NCI-H446 (cell line): ENCODE measurements around the gene GLIS1.

ENCODE experiments used
- DNase-seq, 2 experiments: peaks; one replicate each; lab custom pipeline; 2025; lab: John Stamatoyannopoulos, UW

The GLIS1 gene

DNA sequence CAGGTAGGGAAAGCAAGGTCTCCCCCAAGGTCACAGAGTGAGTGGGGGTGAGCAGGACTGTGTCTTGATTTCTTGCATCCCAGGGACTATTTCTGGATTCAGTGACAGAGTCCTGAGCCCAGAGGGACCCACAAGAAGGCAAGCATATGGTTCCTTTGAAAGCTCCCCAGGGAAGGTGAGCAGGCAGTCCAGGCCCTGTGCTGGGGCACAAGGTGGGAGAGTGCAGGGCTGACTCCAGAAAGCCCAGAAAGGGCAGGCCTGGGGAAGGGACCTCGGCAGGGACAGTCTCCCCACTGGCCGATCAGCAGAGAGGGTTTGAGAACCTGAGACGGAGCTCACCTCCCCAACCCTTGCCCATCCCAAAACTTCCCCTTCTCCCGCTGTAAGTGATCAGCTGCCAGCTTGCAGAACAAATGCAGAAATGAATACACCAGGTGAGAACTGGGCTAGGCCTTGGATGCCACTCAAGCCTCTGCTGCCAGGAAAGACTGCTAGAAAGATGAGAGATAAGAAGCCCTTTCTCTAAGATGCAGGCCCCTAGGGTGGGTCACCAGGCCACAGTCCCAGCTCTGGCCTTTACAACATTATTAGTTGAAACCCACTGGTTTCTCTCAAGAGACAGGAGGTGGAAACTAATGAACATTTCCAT lies 121.0 kb downstream of the GLIS1 start:
- DNase-seq = no peak

DNA sequence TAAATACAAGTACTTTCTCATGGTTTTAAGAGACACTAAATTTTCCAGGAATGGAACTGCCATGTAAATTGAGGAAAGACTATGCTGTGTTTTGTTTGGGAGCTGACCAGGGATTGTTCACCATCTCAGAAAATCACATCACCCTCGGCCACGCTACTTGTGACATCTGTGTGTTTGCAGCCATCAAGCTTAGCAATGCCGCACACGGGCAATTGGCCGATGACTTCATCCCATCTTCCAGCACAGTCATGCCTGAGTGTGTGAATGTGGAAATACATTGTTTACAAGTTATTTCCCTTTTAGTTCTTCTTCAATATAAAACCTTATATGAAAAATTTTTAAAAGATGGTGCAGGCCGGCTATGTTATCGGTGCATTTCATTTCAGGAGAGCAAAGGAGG lies 121.6 kb downstream of the GLIS1 start:
- DNase-seq = no peak

DNA sequence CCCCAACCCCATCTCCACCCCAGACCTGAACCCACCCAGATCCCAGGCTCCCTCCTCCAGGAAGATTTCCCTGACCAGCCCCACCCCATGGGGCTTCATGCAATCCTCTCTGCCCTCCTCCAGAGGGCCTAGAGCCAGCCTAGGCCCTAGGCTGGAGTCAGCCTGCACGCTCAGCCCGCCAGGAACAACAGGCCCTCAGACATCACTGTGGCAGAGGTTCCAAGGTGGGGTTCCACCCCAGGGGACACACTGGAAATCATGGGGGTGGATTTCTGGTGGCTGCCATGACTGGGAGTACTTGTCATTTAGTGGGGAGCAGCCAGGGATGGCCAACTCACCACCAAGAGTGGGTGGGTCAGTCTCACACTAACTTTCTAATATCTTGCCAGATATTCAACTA lies 122.0 kb downstream of the GLIS1 start:
- DNase-seq = peak in 1 of 2 experiments; percentile 43

DNA sequence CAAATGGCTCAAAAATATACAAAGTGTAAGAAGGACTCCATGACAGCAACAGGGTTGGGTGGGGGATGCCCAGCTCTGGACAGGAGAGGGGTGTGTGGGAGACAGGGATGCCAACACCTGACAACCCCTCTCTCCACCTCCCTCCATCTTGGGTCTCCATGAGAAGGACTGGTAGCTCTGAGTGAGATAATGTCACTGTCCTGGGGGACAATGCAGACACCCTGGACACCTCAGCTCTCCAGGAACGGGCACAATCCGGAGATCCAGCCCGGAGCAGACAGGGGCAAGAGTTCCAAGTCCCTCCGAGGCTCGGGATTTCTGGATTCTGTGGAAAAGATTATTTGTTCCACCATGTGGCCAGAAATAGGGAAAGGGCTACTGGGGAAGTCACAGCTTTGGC lies 122.5 kb downstream of the GLIS1 start:
- no peak for DNase-seq

DNA sequence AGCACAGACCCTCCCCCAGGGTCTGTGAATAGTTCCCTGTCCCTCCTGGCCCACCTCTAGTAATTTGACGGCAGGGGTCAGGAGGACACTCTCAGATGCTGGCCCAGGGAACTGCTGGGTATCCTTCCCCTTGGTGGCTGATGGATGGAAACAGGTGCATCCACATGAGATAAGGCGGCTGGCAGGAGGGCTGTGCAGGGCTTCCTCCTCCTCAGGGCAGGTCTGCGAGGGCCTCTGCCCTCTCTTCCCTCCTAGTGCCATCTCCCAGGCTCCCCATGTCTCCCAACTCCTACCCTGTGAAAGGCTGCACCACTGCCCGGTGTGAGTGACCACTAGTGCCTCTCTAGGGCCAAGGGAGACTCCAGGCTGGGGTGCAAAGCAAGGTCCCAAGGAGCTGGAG lies 123.9 kb downstream of the GLIS1 start:
- no peak for DNase-seq

DNA sequence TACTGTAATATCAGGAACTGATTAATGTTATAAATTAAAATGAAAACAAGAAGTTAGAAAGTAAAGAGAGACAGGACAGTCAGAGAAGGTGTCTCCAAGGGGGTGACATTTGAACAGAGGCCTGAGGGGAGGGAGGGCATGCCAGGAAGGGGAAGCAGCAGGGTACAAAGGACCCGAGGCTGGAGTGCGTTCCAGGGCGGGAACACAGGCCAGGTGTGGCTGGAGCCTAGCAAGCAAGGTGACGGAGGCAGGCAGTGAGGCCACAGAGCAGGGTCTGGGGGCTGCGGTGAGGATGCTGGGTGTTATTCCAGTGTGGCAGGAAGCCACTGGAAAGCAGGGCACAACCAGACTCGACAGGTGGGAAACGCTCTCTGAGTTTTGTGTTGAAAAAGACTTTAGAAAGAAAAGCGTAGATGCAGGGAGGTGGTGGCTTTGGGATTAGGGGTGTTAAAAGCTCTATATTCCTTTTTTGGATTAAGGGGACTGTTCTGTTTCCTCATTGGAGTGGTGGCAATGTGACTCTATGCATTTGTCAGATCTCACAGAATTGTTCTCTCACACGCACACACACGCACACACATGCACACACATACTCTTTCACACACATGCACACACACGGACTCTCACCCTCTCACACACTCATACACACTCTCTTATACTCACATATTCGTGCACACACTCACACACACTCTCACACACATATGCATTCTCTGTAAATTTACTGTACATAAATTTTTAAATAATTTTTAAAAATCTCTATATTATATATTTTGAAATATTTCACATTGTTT lies 124.5 kb downstream of the GLIS1 start:
- no peak for DNase-seq

DNA sequence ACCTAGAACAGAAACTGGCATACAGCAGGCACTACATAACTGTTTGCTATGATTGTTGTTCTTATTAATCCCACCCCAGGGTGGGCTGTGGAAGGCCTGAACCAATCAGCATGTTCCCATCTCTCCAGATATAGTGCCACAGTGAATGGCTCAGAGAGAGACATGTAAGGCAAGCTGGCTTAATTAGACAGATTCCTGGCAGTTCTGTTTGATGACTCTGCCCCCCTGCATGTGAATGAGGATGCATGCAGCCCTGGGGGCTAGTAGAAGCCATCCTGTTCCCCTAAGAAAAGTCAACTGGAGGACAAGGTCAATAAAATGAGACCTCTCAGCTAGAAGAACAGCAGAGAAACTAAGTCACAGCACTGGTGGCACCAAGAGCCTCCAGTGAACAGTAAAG lies 130.3 kb downstream of the GLIS1 start:
- no peak for DNase-seq

DNA sequence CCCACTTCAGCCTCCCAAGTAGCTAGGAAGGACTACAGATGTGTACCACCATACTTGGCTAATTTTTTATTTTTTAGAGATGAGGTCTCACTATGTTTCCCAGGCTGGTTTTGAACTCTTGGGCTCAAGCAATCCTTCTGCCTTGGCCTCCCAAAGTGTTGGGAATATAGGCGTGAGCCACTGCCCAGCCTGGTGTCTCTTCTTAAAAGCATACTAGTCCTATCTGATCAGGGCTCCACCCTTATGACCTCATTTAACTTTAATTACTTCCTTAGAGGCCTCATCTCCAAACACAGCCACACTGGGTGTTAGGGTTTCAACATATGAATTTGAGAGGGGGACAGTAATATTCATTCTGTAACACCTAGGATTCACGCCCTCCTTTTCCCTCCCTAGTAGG lies 130.9 kb downstream of the GLIS1 start:
- DNase-seq = no peak

DNA sequence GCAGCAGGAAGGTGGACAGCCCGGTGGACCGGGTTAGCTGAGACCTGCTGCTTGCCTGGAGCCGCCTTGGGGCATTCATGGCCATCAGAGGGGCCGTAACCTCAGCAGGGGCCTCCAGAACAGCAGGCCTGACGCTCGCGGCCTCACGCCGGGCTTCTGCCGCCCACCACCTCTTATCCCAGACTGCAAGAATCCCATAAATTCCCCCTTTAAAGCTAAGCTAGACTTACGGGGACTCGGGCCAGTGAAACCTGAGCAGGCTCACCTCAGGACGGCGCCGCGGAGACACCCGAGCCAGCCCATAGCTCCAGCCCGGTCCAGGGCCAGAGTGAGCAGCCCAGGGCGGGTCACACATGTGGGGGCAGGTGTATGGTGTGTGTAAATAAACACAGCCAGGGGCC lies 132.3 kb downstream of the GLIS1 start:
- no peak for DNase-seq

DNA sequence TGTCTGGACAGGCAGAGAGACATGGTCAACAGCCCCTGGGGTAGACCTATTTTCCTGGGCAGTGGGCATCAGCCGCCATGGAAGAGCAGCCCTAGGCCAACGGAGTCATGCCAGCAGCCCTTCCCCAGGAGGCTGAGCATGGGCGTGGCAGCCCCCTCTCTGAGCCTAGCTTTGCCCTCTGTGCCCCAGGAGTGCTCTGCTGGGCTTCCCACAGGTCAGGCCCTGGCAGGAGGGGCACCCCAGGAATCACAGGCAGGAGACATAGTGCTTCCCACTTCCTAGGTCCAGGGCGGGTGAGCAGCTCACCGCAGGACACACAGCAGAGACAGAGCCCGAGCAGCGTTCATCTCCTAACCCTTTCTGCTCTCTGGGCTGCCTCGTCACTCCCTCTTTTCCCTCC lies 132.8 kb downstream of the GLIS1 start:
- DNase-seq = no peak

DNA sequence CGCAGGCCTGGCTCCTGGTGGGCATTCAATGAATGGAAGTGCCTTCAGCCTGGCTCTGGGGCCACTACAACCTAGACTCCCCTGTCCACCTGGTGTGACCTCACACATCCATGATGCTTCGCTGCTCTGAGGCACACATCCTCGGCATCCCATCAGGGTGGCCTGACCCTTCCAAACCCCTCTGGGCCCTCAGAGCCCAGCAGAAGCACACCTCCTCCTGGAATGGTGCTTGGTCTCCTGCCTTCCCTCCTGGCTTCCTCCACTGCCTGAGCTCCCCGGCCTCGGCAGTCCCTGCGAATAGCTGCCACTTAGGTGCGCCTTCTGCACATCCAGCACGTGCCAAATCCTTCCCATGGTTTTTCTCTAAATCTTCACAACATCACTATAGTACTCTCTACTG lies 133.8 kb downstream of the GLIS1 start:
- no peak for DNase-seq

DNA sequence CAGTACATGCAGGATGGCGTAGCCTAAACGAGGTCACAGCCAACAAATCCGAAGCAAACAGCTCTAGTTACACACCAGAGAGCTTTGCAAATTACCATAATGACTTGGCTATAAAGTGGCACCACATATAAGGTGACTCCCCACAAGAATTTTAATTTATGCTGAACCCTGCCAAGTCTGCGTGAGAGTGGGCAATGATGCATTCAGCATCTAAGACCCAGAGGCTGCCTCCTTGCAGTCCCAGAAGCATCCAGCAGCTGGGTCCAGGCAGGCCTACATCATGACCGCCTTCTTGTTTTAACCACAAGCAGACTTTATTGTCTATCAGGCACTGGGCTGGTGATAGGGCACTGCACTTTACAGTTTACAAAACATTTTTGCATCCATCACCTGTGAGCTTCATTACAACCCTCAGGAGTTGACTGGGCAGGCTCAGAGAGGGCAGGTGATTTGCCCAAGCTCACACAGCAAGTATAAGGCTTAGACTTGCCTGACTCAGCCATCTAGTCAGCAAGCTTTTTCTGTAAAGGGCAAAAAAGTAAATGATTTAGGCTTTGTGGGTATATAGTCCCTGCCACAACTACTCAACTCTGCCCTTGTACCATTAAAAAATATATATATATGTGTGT lies 134.6 kb downstream of the GLIS1 start:
- DNase-seq = no peak

DNA sequence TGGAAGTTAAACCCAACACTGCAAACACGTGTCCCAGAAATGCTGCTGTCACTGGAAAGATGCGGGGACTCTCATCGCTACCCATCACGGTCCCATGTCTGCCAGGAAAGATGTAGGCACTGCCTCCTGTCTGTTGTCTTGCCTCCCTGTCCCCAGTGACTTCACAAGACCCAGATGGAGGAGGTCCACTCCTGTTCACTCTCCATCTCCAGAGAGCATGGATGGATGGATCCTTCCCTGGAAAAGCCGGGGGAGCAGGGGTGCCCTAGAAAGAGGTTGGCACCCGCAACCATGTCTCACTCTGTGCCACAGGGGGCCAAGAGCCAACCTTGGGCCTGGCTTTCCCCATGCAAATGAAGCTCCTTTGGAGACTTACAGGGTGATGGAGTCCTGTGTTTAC lies 135.5 kb downstream of the GLIS1 start:
- no peak for DNase-seq

DNA sequence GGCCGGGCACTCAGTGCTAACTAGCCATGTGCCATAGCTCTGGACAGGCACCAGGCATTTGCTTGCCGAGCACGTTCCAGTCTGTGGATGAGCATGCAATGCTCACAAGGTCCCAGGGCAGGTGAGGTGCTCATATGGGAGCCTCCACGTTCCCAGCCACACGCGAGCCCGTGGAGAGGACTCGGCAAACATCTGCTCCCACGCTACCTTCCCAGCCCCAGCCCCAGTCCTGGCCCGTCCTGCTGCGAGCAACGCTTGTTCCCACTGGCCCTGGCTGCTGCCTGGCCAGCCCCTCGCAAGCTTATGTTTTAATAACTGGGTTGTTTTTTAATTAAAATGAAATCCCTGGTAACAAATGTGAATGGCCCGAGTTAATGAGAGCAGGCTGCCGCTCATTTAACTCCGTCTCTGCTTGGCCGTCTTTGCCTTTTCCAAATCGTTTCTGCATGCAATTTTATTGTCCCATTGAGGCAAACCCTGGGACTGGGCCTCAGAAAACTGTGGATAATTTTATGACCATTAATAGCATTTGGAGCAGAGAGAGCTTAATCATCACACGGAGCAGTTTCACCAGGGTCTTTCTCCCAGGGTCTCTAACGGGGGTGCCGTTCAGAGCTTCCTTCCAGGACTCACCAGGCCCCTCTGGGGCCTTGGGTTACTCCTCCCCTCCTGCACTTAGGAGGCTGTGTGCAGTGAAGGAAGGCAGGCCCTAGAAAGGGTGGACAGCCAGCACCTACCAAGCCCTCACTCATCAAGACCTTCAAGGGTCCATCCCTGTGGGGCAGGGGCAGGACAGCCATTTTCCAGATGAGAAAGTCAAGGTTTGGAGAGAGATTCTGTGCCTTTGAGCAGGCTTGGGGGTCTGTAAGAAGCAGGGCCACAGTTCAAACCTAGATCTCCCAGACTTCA lies 136.8 kb downstream of the GLIS1 start:
- no peak for DNase-seq

DNA sequence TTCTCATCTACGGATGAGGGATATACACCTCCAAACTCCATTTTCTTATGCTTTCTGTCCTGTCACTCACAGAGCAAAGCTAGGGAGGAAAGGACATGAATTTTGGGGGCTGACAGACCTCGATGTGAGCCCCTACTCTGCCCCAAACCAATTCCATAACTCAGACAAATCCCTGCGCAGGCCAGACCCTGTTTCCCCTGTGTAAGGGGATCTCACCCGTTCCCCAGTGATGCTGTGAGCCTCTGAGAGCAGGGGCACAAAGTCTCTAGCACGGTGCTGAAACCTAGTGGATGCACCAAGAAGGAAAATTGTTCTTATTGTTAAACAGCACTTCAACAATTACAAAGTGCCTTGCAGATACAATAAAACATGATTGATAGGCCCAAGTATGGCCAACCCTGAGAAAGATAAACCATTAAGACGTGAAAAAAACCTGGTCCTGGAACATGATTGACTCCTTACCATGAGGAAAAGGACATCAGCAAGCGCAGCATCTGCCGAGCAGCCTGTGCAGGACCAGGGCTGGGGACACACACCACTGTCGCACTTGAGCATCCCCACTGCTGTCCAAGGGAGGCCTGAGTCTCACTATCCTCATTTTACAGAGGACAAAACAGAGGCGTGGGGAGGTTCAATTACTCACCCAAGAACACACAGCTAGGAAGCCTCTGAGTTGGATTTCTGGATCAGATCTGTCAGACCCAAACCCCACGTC lies 137.8 kb downstream of the GLIS1 start:
- DNase-seq = no peak

DNA sequence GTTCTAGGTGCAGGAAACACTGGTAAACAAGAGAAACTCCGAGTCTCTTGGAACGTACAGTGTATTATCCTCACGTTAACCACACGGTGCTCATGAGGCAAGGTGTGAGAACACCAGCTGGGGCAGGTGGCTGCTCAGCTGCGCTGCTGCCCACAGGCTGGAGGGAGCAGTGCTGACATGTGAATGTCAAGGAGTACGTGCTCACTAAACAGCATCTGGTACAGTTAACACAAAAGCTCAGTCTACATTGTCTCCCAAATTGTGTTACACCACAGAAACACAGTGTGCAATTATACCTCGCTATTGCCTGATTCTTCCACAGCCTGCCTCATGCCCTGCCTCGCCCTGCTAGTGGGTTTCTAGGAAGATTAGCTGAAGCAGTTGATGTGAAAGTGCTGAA lies 138.4 kb downstream of the GLIS1 start:
- DNase-seq = no peak

DNA sequence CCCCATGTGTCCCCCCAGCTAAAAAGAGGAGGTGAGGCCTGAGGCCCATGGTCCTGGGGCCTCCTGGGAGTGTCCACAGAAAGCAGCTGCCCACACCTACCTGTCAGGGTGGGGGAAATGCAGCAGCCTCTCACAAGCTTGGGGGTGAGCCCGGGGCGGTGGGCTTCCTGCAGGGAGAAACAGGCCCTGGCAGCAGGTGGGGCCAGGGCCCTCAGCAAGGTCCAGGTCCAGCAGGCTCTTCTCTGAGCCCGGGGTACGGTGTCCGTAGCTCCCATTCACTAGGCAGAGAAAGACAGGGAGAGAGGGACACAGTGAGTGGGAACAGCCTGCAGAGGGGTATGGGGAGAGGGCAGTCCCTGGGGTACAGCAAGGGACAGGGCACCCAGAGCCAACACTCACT lies 139.0 kb downstream of the GLIS1 start:
- no peak for DNase-seq

DNA sequence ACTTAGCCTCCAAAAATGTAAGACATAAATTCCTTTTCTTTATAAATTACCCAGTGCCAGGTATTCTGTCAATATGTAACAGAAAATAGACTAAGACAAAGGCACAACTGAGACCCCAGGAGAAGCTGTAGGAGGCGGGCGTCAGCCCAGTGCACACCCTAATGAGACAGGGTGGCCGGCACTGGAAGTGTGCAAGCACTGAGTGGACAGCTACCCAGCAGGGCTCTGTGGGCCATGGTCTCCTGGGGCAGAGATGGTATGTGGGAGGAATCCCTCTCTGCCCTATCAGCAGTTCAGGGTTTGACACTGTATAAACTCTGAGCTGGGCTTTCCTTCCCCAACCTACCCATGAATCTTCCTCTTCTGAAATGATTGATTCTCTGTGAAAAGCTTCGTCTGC lies 139.5 kb downstream of the GLIS1 start:
- no peak for DNase-seq

DNA sequence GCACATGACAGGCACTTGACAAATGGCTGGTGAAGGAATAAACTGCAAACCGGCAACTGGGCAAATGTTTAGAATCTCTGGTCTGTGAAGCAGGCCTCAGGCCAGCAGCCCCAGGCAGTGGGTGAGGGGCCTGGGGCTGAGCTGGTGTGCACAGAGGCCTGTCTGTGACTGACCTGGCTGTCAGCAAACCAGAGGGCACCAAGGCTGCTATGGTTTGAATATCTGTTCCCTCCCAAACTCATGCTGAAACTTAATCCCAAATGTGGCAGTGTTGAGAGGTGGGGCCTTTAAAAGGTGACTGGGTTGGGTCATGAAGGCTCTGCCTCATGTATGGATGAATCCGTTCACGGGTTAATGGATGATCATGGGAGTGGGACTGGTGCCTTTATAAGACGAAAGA lies 140.0 kb downstream of the GLIS1 start:
- DNase-seq = no peak

DNA sequence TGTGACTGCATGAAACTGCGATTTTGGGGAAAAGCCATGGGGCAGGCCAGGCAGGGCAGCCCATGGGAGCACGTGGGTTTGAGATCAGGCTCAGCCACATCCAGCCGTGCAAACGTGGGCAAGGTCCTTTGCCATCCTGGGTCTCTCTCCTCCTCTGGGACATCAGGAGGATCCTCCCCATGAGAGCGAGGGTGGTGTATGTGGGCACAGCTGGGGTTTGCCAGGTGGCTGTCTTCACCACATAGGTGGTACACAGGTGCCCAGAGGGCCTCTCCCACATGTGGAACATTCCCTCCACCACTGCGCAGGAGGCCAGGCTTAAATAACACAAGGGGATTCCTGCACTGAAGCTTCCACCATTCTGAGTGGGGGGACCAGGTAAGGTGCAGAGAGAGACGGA lies 143.1 kb downstream of the GLIS1 start:
- DNase-seq = no peak

DNA sequence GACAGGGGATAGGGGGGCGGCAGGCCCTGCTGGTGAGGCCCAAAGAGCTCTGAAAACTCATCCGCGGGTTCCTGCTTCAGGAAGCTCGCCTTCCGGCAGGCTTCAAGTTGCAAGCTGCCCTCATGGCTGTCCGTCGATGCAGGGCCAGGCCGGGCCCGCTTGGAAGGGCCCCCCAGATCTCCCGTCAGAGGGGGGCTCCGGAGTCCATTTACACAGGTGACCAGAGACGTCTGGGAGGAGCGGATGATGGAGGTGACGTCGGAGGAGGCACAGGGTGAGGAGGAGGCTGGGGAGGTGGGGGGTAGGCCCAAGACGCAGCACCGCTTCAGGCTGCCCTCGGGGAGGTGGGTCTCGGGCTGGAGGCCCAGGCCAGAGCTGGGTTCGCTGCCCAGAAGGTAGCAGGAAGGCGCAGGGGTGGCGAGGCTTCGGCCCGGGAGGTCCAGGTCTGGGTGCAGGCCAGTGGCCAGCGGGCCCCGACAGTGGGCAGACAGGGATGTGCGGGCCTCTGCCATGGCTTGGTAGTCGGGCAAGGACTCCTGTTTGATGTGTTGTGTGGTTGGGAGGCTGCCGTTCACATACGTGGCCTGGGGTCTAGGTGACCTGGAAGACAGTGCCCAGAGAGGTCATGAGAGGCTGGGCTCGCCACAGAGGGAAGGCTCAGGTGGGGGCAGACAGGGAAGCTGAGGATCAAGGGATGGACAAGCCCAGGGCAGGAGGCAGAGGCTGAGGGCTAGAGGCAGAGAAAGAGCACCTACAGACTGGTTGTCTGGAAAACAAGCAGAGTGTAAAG lies 144.4 kb downstream of the GLIS1 start:
- no peak for DNase-seq
